Fibroblast of skin of abdomen (primary cell): ENCODE measurements around the gene OPALIN.

Source experiments
- DNase-seq: peaks from one replicate; pipeline ENCODE4 v3.0.0-alpha.2; 2013

OPALIN gene

GRCh38 chr10:96374004-96374403 lies 15.2 kb upstream of the OPALIN start:
- no peak for DNase-seq

- no peak for DNase-seq
These were observed 12.6 kb upstream of the OPALIN start for GRCh38 chr10:96371356-96371755.

GRCh38 chr10:96370584-96371157 lies 11.9 kb upstream of the OPALIN start:
- DNase-seq = peak; percentile 47

GRCh38 chr10:96369890-96370583 lies 11.2 kb upstream of the OPALIN start:
- DNase-seq = no peak

- no peak for DNase-seq
These were observed 10.2 kb upstream of the OPALIN start for GRCh38 chr10:96368971-96369370.

GRCh38 chr10:96367470-96367869 lies 8.7 kb upstream of the OPALIN start:
- DNase-seq = no peak

GRCh38 chr10:96366508-96366907 lies 7.7 kb upstream of the OPALIN start:
- DNase-seq = peak; percentile 19

- DNase-seq = no peak
These were observed 6.8 kb upstream of the OPALIN start for GRCh38 chr10:96365571-96365970.

GRCh38 chr10:96360766-96361165 lies 2.0 kb upstream of the OPALIN start:
- no peak for DNase-seq

GRCh38 chr10:96360331-96360730 lies 1.5 kb upstream of the OPALIN start:
- DNase-seq = no peak

GRCh38 chr10:96359616-96360015 lies 814 bp upstream of the OPALIN start:
- DNase-seq = no peak

- no peak for DNase-seq
These were observed 1.7 kb downstream of the OPALIN start for GRCh38 chr10:96357038-96357620.

GRCh38 chr10:96352582-96352981 lies 6.2 kb downstream of the OPALIN start:
- DNase-seq = no peak

GRCh38 chr10:96352027-96352426 lies 6.8 kb downstream of the OPALIN start:
- DNase-seq = no peak

GRCh38 chr10:96346295-96346694 lies 12.5 kb downstream of the OPALIN start:
- DNase-seq = no peak

GRCh38 chr10:96345222-96345621 lies 13.6 kb downstream of the OPALIN start:
- DNase-seq = no peak

GRCh38 chr10:96344178-96344577 lies 14.6 kb downstream of the OPALIN start:
- DNase-seq = no peak

- no peak for DNase-seq
These were observed 16.4 kb downstream of the OPALIN start for GRCh38 chr10:96342402-96342801.

- DNase-seq = no peak
These were observed 17.3 kb downstream of the OPALIN start for GRCh38 chr10:96341219-96342182.

GRCh38 chr10:96339956-96340904 lies 18.6 kb downstream of the OPALIN start:
- peak; percentile 40 for DNase-seq

- DNase-seq = no peak
These were observed 19.4 kb downstream of the OPALIN start for GRCh38 chr10:96339383-96339782.
